HG03354 (cell line): ENCODE measurements around the gene ZFP91.
"Not testable (repeated sequence)": the region's sequence is repeated elsewhere in the genome, so short reads cannot be mapped to it uniquely, and the experiment has no call there.

Experiments
- ATAC-seq: cut with Tn5 transposase; IDR thresholded peaks from one replicate; pipeline ENCODE4 v1.9.1; 2021; ENCODE audit warnings: mild to moderate bottlenecking; ENCODE audit not compliant: unreplicated experiment, poor library complexity, severe bottlenecking

Gene ZFP91

GRCh38 chr11:58578635-58579191, at the start of gene ZFP91:
Gene ZFP91, plus strand, starts transcription at chr11:58579063. Its CDS starts 219 bp downstream, at chr11:58579282.
- peak; percentile 42 for ATAC-seq

GRCh38 chr11:58530236-58530635, 48.6 kb upstream of the ZFP91 start:
- ATAC-seq: no peak

GRCh38 chr11:58531865-58532341, 47.0 kb upstream of the ZFP91 start:
- ATAC-seq: no peak

- ATAC-seq: no peak
Observed at GRCh38 chr11:58546841-58547240, 32.0 kb upstream of the ZFP91 start.

- ATAC-seq: no peak
Observed at GRCh38 chr11:58549644-58550043, 29.2 kb upstream of the ZFP91 start.

- ATAC-seq: no peak
Observed at GRCh38 chr11:58560842-58561241, 18.0 kb upstream of the ZFP91 start.

GRCh38 chr11:58561394-58562098, 17.3 kb upstream of the ZFP91 start:
- no peak for ATAC-seq

GRCh38 chr11:58562375-58562800, 16.5 kb upstream of the ZFP91 start:
- ATAC-seq: peak; percentile 95

GRCh38 chr11:58564231-58564630, 14.6 kb upstream of the ZFP91 start:
- ATAC-seq: no peak

- peak; percentile 95 for ATAC-seq
Observed at GRCh38 chr11:58567889-58568512, 10.9 kb upstream of the ZFP91 start.

GRCh38 chr11:58572906-58573305, 6.0 kb upstream of the ZFP91 start:
- ATAC-seq: not testable (repeated sequence)

GRCh38 chr11:58573451-58574104, 5.3 kb upstream of the ZFP91 start:
- peak; percentile 28 for ATAC-seq

- ATAC-seq: no peak
Observed at GRCh38 chr11:58574881-58575280, 4.0 kb upstream of the ZFP91 start.

GRCh38 chr11:58575377-58576020, 3.4 kb upstream of the ZFP91 start, which contains the start of gene LPXN:
Gene LPXN, minus strand, starts transcription at chr11:58575856. Its CDS starts 84 bp downstream, at chr11:58575772.
- no peak for ATAC-seq

GRCh38 chr11:58576887-58577471, 1.9 kb upstream of the ZFP91 start:
- no peak for ATAC-seq

- peak; percentile 56 for ATAC-seq
Observed at GRCh38 chr11:58577555-58578135, 1.2 kb upstream of the ZFP91 start.

- peak; percentile 20 for ATAC-seq
Observed at GRCh38 chr11:58578136-58578634, 678 bp upstream of the ZFP91 start.

GRCh38 chr11:58579192-58580129, 598 bp downstream of the ZFP91 start:
- ATAC-seq: peak; percentile 53
